Measurements from ENCODE around the gene DSCAM.

- TF ChIP-seq CTCF (IDR thresholded peaks at IDR 0.05): no peak
- no peak for TF ChIP-seq POLR2A (IDR thresholded peaks at IDR 0.05)
Measured at GRCh38 chr21:39968010-39968409, 878.9 kb downstream of the DSCAM start.

Data from Peyer's patch (tissue), 4 donors.